Immature natural killer cell (primary cell): ENCODE measurements around the gene POPDC2. TPM values are rescaled to one million over a fixed set of nuclear protein-coding genes. Genes with fewer than 3 reads are reported as not detected.
"Not testable (repeated sequence)": the region's sequence is repeated elsewhere in the genome, so short reads cannot be mapped to it uniquely, and the experiment has no call there.

Experiments used
- DNase-seq, 3 donors: peaks; one replicate each; pipeline ENCODE4 v3.0.0; 2022; ENCODE audit warnings: mixed read lengths in 1 of 3
- H3K27ac Mint-ChIP-seq, 6 donors: one replicate each; pipeline ENCODE4 v1.8.0; 2020; ENCODE audit warnings: mixed read lengths in 6 of 6, mild to moderate bottlenecking in 5 of 6, inconsistent platforms in 4 of 6, moderate library complexity in 3 of 6
- H3K27me3 Mint-ChIP-seq, 3 donors: one replicate each; pipeline ENCODE4 v1.8.0; 2020 to 2021; ENCODE audit warnings: low read depth in 3 of 3, mild to moderate bottlenecking in 3 of 3, mixed read lengths in 3 of 3, moderate library complexity in 3 of 3, inconsistent platforms in 1 of 3
- H3K36me3 Mint-ChIP-seq, 3 donors: one replicate each; pipeline ENCODE4 v1.8.0; 2020; ENCODE audit warnings: mixed read lengths in 3 of 3, inconsistent platforms in 2 of 3, mild to moderate bottlenecking in 2 of 3
- H3K4me1 Mint-ChIP-seq, 2 donors: one replicate each; pipeline ENCODE4 v1.8.0; 2020; ENCODE audit warnings: inconsistent platforms in 2 of 2, mild to moderate bottlenecking in 2 of 2, mixed read lengths in 2 of 2, moderate library complexity in 1 of 2
- H3K4me3 Mint-ChIP-seq, 5 donors: one replicate each; pipeline ENCODE4 v1.8.0; 2020; ENCODE audit warnings: mild to moderate bottlenecking in 5 of 5, mixed read lengths in 5 of 5, inconsistent platforms in 3 of 5, moderate library complexity in 3 of 5
- H3K9me3 Mint-ChIP-seq, 6 donors: one replicate each; pipeline ENCODE4 v1.8.0; 2020; ENCODE audit warnings: mild to moderate bottlenecking in 6 of 6, mixed read lengths in 6 of 6, inconsistent platforms in 4 of 6, moderate library complexity in 3 of 6
- polyA plus RNA-seq, 3 donors: library from polyadenylated mRNA; unstranded; fragments of 300-500 nt; fragmentation: Illumina TruSeq; gene quantifications; one replicate each; pipeline ENCODE4 v1.2.3, GENCODE V29; 2021

The POPDC2 gene
- polyA plus RNA-seq, 3 donors from 2014 or later, result 0.50 to 3.6 TPM; not detected in 1

GRCh38 chr3:119678209-119678608 lies 17.8 kb upstream of the POPDC2 start:
- not testable (repeated sequence) for H3K36me3 Mint-ChIP-seq, H3K27me3 Mint-ChIP-seq, H3K9me3 Mint-ChIP-seq, DNase-seq
- Mint-ChIP-seq H3K4me1 (peaks cover 29 to 35% of the 10 kb centered on the region in 2 donors), H3K4me3 (peak overlapping the region in 2 of 5 donors; percentile 16 to 62), H3K27ac (peak overlapping the region in 3 of 6 donors; percentile 38 to 96 (median 50))

- Mint-ChIP-seq H3K36me3 (peaks cover 4 to 8% (median 7%) of the 10 kb centered on the region in 3 donors), H3K27me3 (peaks cover 5 to 8% (median 6%) of the 10 kb centered on the region in 3 donors), H3K9me3 (no peaks in the 10 kb centered on the region), H3K27ac (peak overlapping the region; percentile 95 to 99 (median 97)), H3K4me1 (peaks cover 31 to 40% of the 10 kb centered on the region in 2 donors), H3K4me3 (peak overlapping the region; percentile 90 to 94 (median 93))
- DNase-seq, result no peak
Measured at GRCh38 chr3:119677641-119677934, 17.2 kb upstream of the POPDC2 start.

- no peaks in the 10 kb centered on the region for H3K9me3 Mint-ChIP-seq
Measured at GRCh38 chr3:119676771-119677640, 16.6 kb upstream of the POPDC2 start, which contains the start of gene COX17. Gene COX17, minus strand, starts transcription at chr3:119677406. Its CDS starts 96 bp downstream, at chr3:119677310.

GRCh38 chr3:119676020-119676419 lies 15.6 kb upstream of the POPDC2 start:
- Mint-ChIP-seq H3K9me3 (no peaks in the 10 kb centered on the region), H3K4me3 (peak overlapping the region; percentile 90 to 94 (median 93)), H3K36me3 (peaks cover 7 to 12% (median 9%) of the 10 kb centered on the region in 3 donors), H3K4me1 (peaks cover 31 to 48% of the 10 kb centered on the region in 2 donors), H3K27me3 (peaks cover 5 to 8% (median 6%) of the 10 kb centered on the region in 3 donors), H3K27ac (peak overlapping the region; percentile 89 to 99 (median 97))
- no peak for DNase-seq

More at GRCh38 chr3:119676771-119677640, 16.6 kb upstream of the POPDC2 start, which contains the start of gene COX17:
- peak; percentile 94 to 97 (median 95) for DNase-seq
- H3K4me3 Mint-ChIP-seq, result peak within 1 kb of the TSS; percentile 90 to 94 (median 93)
- H3K4me1 Mint-ChIP-seq, result peaks cover 31 to 45% of the 10 kb centered on the region in 2 donors
- H3K27ac Mint-ChIP-seq, result peak within 1 kb of the TSS; percentile 95 to 99 (median 97)
- H3K27me3 Mint-ChIP-seq, result peaks cover 5 to 8% (median 6%) of the 10 kb centered on the region in 3 donors
- peaks cover 7 to 11% (median 8%) of the 10 kb centered on the region in 3 donors for H3K36me3 Mint-ChIP-seq

- peaks cover 7 to 13% (median 9%) of the 10 kb centered on the region in 3 donors for H3K36me3 Mint-ChIP-seq
- H3K9me3 Mint-ChIP-seq, result no peaks in the 10 kb centered on the region
- H3K27me3 Mint-ChIP-seq, result peaks cover 5 to 8% (median 5%) of the 10 kb centered on the region in 3 donors
- no peak for DNase-seq
- H3K4me3 Mint-ChIP-seq, result peak overlapping the region; percentile 90 to 94 (median 93)
- H3K27ac Mint-ChIP-seq, result peak overlapping the region; percentile 48 to 99 (median 96)
- peaks cover 31 to 48% of the 10 kb centered on the region in 2 donors for H3K4me1 Mint-ChIP-seq
Measured at GRCh38 chr3:119675188-119675874, 14.9 kb upstream of the POPDC2 start.

- Mint-ChIP-seq H3K36me3 (peaks cover 9 to 23% (median 10%) of the 10 kb centered on the region in 3 donors), H3K4me1 (peaks cover 33 to 48% of the 10 kb centered on the region in 2 donors), H3K27me3 (peaks cover 4 to 8% (median 5%) of the 10 kb centered on the region in 3 donors), H3K9me3 (no peaks in the 10 kb centered on the region), H3K27ac (no peak overlapping the region), H3K4me3 (no peak overlapping the region)
- no peak for DNase-seq
Measured at GRCh38 chr3:119673875-119674274, 13.5 kb upstream of the POPDC2 start.

- Mint-ChIP-seq H3K27ac (no peak overlapping the region), H3K36me3 (peaks cover 9 to 23% (median 10%) of the 10 kb centered on the region in 3 donors), H3K4me3 (no peak overlapping the region), H3K4me1 (peaks cover 32 to 45% of the 10 kb centered on the region in 2 donors), H3K9me3 (no peaks in the 10 kb centered on the region), H3K27me3 (peaks cover 4 to 7% (median 5%) of the 10 kb centered on the region in 3 donors)
- no peak for DNase-seq
Measured at GRCh38 chr3:119672776-119673175, 12.4 kb upstream of the POPDC2 start.

GRCh38 chr3:119669906-119670570 lies 9.6 kb upstream of the POPDC2 start:
- no peak overlapping the region for H3K4me3 Mint-ChIP-seq
- no peaks in the 10 kb centered on the region for H3K9me3 Mint-ChIP-seq
- H3K4me1 Mint-ChIP-seq, result peaks cover 10 to 20% of the 10 kb centered on the region in 2 donors
- H3K36me3 Mint-ChIP-seq, result peaks cover 9 to 28% (median 10%) of the 10 kb centered on the region in 3 donors
- peak overlapping the region in 1 of 6 donors; percentile 34 for H3K27ac Mint-ChIP-seq
- no peaks in the 10 kb centered on the region for H3K27me3 Mint-ChIP-seq
- DNase-seq, result no peak

- peaks cover 0 to 2% of the 10 kb centered on the region in 2 donors for H3K4me1 Mint-ChIP-seq
Measured at GRCh38 chr3:119665954-119666559, 5.7 kb upstream of the POPDC2 start.

GRCh38 chr3:119664850-119665379 lies 4.5 kb upstream of the POPDC2 start:
- Mint-ChIP-seq H3K27me3 (peaks cover 0 to 2% (median 0%) of the 10 kb centered on the region in 3 donors), H3K27ac (peak overlapping the region in 1 of 6 donors; percentile 12), H3K36me3 (peaks cover 0 to 12% (median 3%) of the 10 kb centered on the region in 3 donors), H3K4me1 (peaks cover 0 to 1% of the 10 kb centered on the region in 2 donors), H3K4me3 (no peak overlapping the region), H3K9me3 (no peaks in the 10 kb centered on the region)
- DNase-seq, result no peak

More at GRCh38 chr3:119665954-119666559, 5.7 kb upstream of the POPDC2 start:
- H3K9me3 Mint-ChIP-seq, result no peaks in the 10 kb centered on the region
- no peak overlapping the region for H3K4me3 Mint-ChIP-seq
- no peak for DNase-seq
- peak overlapping the region in 1 of 6 donors; percentile 73 for H3K27ac Mint-ChIP-seq
- peaks cover 0 to 17% (median 3%) of the 10 kb centered on the region in 3 donors for H3K36me3 Mint-ChIP-seq
- H3K27me3 Mint-ChIP-seq, result peaks cover 0 to 2% (median 0%) of the 10 kb centered on the region in 3 donors

GRCh38 chr3:119664370-119664769 lies 4.0 kb upstream of the POPDC2 start:
- no peak for DNase-seq
- no peaks in the 10 kb centered on the region for H3K4me1 Mint-ChIP-seq
- H3K4me3 Mint-ChIP-seq, result no peak overlapping the region
- peak overlapping the region in 2 of 6 donors; percentile 12 to 21 for H3K27ac Mint-ChIP-seq
- H3K9me3 Mint-ChIP-seq, result no peaks in the 10 kb centered on the region
- H3K27me3 Mint-ChIP-seq, result peaks cover 0 to 2% (median 0%) of the 10 kb centered on the region in 3 donors
- peaks cover 4 to 6% (median 6%) of the 10 kb centered on the region in 3 donors for H3K36me3 Mint-ChIP-seq

GRCh38 chr3:119663885-119664284 lies 3.5 kb upstream of the POPDC2 start:
- Mint-ChIP-seq H3K4me3 (no peak overlapping the region), H3K9me3 (no peaks in the 10 kb centered on the region), H3K27ac (peak overlapping the region in 2 of 6 donors; percentile 21 to 59), H3K4me1 (no peaks in the 10 kb centered on the region), H3K27me3 (peaks cover 0 to 2% (median 0%) of the 10 kb centered on the region in 3 donors), H3K36me3 (peaks cover 4 to 5% (median 5%) of the 10 kb centered on the region in 3 donors)
- DNase-seq, result no peak
